Adrenal gland (tissue), 12 donors: ENCODE measurements around the gene KCP. TPM values are rescaled to one million over a fixed set of nuclear protein-coding genes. Genes with fewer than 3 reads are reported as not detected.

ENCODE experiments used
- DNase-seq, 7 donors: peaks; one replicate each; pipeline ENCODE4 v3.0.0-alpha.2; 2019 to 2020
- H3K27ac ChIP-seq, 5 donors: fragments of 200-600 bp; sonication (generic) in 4 of 5; 1 replicate in 3 of 5; 2 replicates in 2 of 5; pipeline versions ENCODE4 v1.5.1 to v1.8.0; 2016 to 2020; ENCODE audit warnings: mild to moderate bottlenecking in 1 of 5
- H3K27me3 ChIP-seq: fragments of 200-600 bp; 2 replicates; pipeline ENCODE4 v1.8.0; 2021
- H3K36me3 ChIP-seq, 2 donors: fragments of 200-600 bp; replicated peaks in 1 of 2; 1 replicate in 1 of 2; 2 replicates in 1 of 2; pipeline versions ENCODE4 v1.5.1 to v1.8.0; 2018 to 2022
- H3K4me1 ChIP-seq, 2 donors: fragments of 200-600 bp; replicated peaks in 1 of 2; 1 replicate in 1 of 2; 2 replicates in 1 of 2; pipeline versions ENCODE4 v1.5.1 to v1.8.0; 2018 to 2021
- H3K4me3 ChIP-seq, 4 donors: fragments of 200-600 bp; sonication (generic) in 3 of 4; one replicate each; pipeline ENCODE4 v1.5.1; 2016 to 2018
- H3K9me3 ChIP-seq, 3 donors: fragments of 200-600 bp; sonication (generic) in 1 of 3; replicated peaks in 1 of 3; 1 replicate in 2 of 3; 2 replicates in 1 of 3; pipeline versions ENCODE4 v1.5.1 to v1.8.0; 2016 to 2021
- CTCF ChIP-seq, 6 experiments: fragments of 450-650 bp in 4 of 6; fragments of 200-600 bp in 2 of 6; sonication (generic) in 1 of 6; IDR thresholded peaks; 1 replicate in 5 of 6; 2 replicates in 1 of 6; pipeline versions ENCODE4 v1.5.1 to v1.8.0; 2016 to 2021; ENCODE audit warnings: antibody characterized with exemption in 6 of 6, mild to moderate bottlenecking in 2 of 6, moderate library complexity in 1 of 6
- POLR2A ChIP-seq, 2 donors: fragments of 450-650 bp; IDR thresholded peaks; one replicate each; pipeline ENCODE4 v1.6.1; 2017; ENCODE audit warnings: antibody characterized with exemption in 2 of 2, mild to moderate bottlenecking in 2 of 2, moderate library complexity in 1 of 2
- WGBS, 4 donors: extraction: QIAGEN DNeasy Blood & Tissue Kit in 2 of 4; methylation state at CpG; one replicate each; pipeline versions ENCODE4 v1.1.5 to v1.1.7; 2013 to 2017; 5-methylcytosine and 5-hydroxymethylcytosine counted together
- intact Hi-C, 2 donors: fragments of 100-400 bp; cut with DNase I; formaldehyde crosslinking; loops; one replicate each; pipeline versions ENCODE4 v1.14.1 to v1.15.0; 2022 to 2023
- polyA plus RNA-seq, 3 donors: library from polyadenylated mRNA; stranded (reverse); fragments of 200-250 nt in 2 of 3; fragments of 350-450 nt in 1 of 3; fragmentation: Illumina TruSeq in 1 of 3; extraction: RNeasy Lipid Tissue Mini Kit (QIAGEN cat#74804) in 1 of 3; gene quantifications; one replicate each; pipeline ENCODE4 v1.2.3, GENCODE V29; 2013 to 2014
- total RNA-seq, 9 donors: library from RNA; depleted of rRNA in 4 of 9; stranded (reverse); fragments of >200 nt in 4 of 9; fragments of 120-200 nt in 1 of 9; fragmentation: NEBNext Ultra II Directional in 1 of 9; extraction: Animal tissue kit (Norgen Biotek cat#: 25700) in 1 of 9; gene quantifications; one replicate each; pipeline versions ENCODE4 v1.1.0 to v1.2.4, GENCODE V29; 2013 to 2023
- donor health status: healthy with polysubstance abuse.
- donor health status: Bipolar disorder and iron deficiency.
- donor health status: DM: yes; HTN: yes; CAD: no.
- donor health status: DM: no; HTN: no; CAD: no.
- donor health status: DM: no; HTN: no; CAD: no.
- donor health status: DM: yes; HTN: yes; CAD: no.

KCP gene
- total and polyA plus RNA-seq, 12 donors: 0.11 to 8.0 (median 0.37) TPM; not detected in 3

- Histone ChIP-seq H3K36me3 (no peaks in the 10 kb centered on the region), H3K4me3 (no peak overlapping the region), H3K27ac (no peak overlapping the region), H3K27me3 (peaks cover 4% of the 10 kb centered on the region), H3K9me3 (no peaks in the 10 kb centered on the region), H3K4me1 (no peaks in the 10 kb centered on the region)
- TF ChIP-seq POLR2A (IDR thresholded peaks at IDR 0.05) (no peak), CTCF (IDR thresholded peaks at IDR 0.05) (no peak)
- intact Hi-C loops: no loop called here
- no peak for DNase-seq
- 92 to 93% (median 93%) methylated on average over 18 of the region's 18 CpGs for WGBS, 4 donors
These were observed 20.8 kb upstream of the KCP start for GRCh38 chr7:128931190-128931798.

- Histone ChIP-seq H3K4me3 (no peak overlapping the region), H3K27me3 (peaks cover 4% of the 10 kb centered on the region), H3K4me1 (no peaks in the 10 kb centered on the region), H3K27ac (no peak overlapping the region), H3K36me3 (no peaks in the 10 kb centered on the region), H3K9me3 (no peaks in the 10 kb centered on the region)
- no peak for TF ChIP-seq POLR2A (IDR thresholded peaks at IDR 0.05)
- no peak for TF ChIP-seq CTCF (IDR thresholded peaks at IDR 0.05)
- 67 to 78% (median 75%) methylated on average over 7 to 14 of the region's 14 CpGs for WGBS, 4 donors
- DNase-seq: no peak
- intact Hi-C loops: no loop called here
These were observed 18.6 kb upstream of the KCP start for GRCh38 chr7:128928882-128929788.

GRCh38 chr7:128928159-128928813 is 17.8 kb upstream of the KCP start:
- TF ChIP-seq POLR2A (IDR thresholded peaks at IDR 0.05): no peak
- Histone ChIP-seq H3K9me3 (no peaks in the 10 kb centered on the region), H3K27ac (no peak overlapping the region), H3K4me1 (no peaks in the 10 kb centered on the region), H3K27me3 (peaks cover 4% of the 10 kb centered on the region), H3K36me3 (no peaks in the 10 kb centered on the region), H3K4me3 (no peak overlapping the region)
- 90 to 93% (median 91%) methylated on average over 7 to 8 of the region's 8 CpGs for WGBS, 4 donors
- no peak for DNase-seq
- intact Hi-C loops: no loop called here

GRCh38 chr7:128924707-128925588 is 14.4 kb upstream of the KCP start:
- intact Hi-C loops: no loop called here
- WGBS, 4 donors: 67 to 82% (median 75%) methylated on average over 8 of the region's 8 CpGs
- H3K36me3 ChIP-seq: no peaks in the 10 kb centered on the region
- no peaks in the 10 kb centered on the region for H3K9me3 ChIP-seq
- TF ChIP-seq CTCF (IDR thresholded peaks at IDR 0.05) (no peak), POLR2A (IDR thresholded peaks at IDR 0.05) (no peak)
- DNase-seq: no peak
- H3K4me1 ChIP-seq: no peaks in the 10 kb centered on the region
- peaks cover 4% of the 10 kb centered on the region for H3K27me3 ChIP-seq
- H3K27ac ChIP-seq: no peak overlapping the region
- no peak overlapping the region for H3K4me3 ChIP-seq
